Tibial nerve (tissue), 3 donors: ENCODE results near the gene NLE1.

ENCODE experiments used
- CTCF ChIP-seq, 5 experiments: fragments of 200-600 bp in 3 of 5; fragments of 450-650 bp in 2 of 5; sonication (generic) in 3 of 5; IDR thresholded peaks; one replicate each; pipeline ENCODE4 v1.5.1; 2016 to 2019; ENCODE audit warnings: antibody characterized with exemption in 5 of 5, mild to moderate bottlenecking in 3 of 5, moderate library complexity in 2 of 5
- POLR2A ChIP-seq, 2 donors: fragments of 450-650 bp; IDR thresholded peaks; one replicate each; pipeline ENCODE4 v1.6.1; 2017; ENCODE audit warnings: antibody characterized with exemption in 2 of 2, mild to moderate bottlenecking in 2 of 2, moderate library complexity in 2 of 2

GRCh38 chr17:35185849-35186248 lies 43.7 kb upstream of the NLE1 start:
- TF ChIP-seq CTCF (IDR thresholded peaks at IDR 0.05) (no peak), POLR2A (IDR thresholded peaks at IDR 0.05) (no peak)
